Measurements from ENCODE around the gene TMEM212. TPM values are rescaled to one million over a fixed set of nuclear protein-coding genes. Genes with fewer than 3 reads are reported as not detected.
A peak's percentile ranks its signal among the peaks of the same experiment; 100 is the strongest.

The TMEM212 gene
- not detected in 2 replicates for total RNA-seq (2011; cell fraction: chromatin; rRNA removed; ENCODE audit: low replicate concordance)
- total RNA-seq (2011; cell fraction: nucleolus; rRNA removed) = not detected in 2 replicates
- total RNA-seq (2011; cell fraction: nucleoplasm; rRNA removed) = not detected in 2 replicates
- not detected in 2 replicates for total RNA-seq (2014; rRNA removed)
- not detected in 2 replicates for total RNA-seq (2014; rRNA removed; fragmentation: Illumina TruSeq; extraction: Trizol)
- not detected in 2 replicates for total RNA-seq (2015; rRNA removed; fragmentation: Illumina TruSeq; extraction: Trizol)
- total RNA-seq (2021) = not detected in 2 replicates
- polyA plus RNA-seq (2011; rRNA removed) = not detected in 2 replicates
- not detected in 2 replicates for polyA plus RNA-seq (2011; cell fraction: cytosol; rRNA removed)
- polyA plus RNA-seq (2011; cell fraction: nucleus; rRNA removed) = not detected in 2 replicates
- not detected in 2 replicates for polyA plus RNA-seq (2012)
- polyA plus RNA-seq (2014; fragmentation: Illumina TruSeq; extraction: Trizol) = not detected in 2 replicates
- not detected for polyA plus RNA-seq (2014; fragmentation: Nextera tagmentation; extraction: Ambion mirVana)
- not detected in 2 replicates for polyA plus RNA-seq (2014; rRNA removed)
- polyA minus RNA-seq (2011; rRNA and poly(A)+ RNA removed) = not detected in 2 replicates
- polyA minus RNA-seq (2011; cell fraction: cytosol; rRNA and poly(A)+ RNA removed) = not detected in 2 replicates
- not detected in 2 replicates for polyA minus RNA-seq (2011; cell fraction: nucleus; rRNA and poly(A)+ RNA removed)
- Bru-seq, nascent RNA = not detected
- BruChase-seq, experiment 1, labeled RNA remaining after a 2-hour chase = not detected
- not detected for BruChase-seq, experiment 2, labeled RNA remaining after a 6-hour chase
- long read RNA-seq, experiment 1 = 0 reads
- long read RNA-seq, experiment 2 = 0 reads
- long read RNA-seq, experiment 3 = 0 reads

DNA sequence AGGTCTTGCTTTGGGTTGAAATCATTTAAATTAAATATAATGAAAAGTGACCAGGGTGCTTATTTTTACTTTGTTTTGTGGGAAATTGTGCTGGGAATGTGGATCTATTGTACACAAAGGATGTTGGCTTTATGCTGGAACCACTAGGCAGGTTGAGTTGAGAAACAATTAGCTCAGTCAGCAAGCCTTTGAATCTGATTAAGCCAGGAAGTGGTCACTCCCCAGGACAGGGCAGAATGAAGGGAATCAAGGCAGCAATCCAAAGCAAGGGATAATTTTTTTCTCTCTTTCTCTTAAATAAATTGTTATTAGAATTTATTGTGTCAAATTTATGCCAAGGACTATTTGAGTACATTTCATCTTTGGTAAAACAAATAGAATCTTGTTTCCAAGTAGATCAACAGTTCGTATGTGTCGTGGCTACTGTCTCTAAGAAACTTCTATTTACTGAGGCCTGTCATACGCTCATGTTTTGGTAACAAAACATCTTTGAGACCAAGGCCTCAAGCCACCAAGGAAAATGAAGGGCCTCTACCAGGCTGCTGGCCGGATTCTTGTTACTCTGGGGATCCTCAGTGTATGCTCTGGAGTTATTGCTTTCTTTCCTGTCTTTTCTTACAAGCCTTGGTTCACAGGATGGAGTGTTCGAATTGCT, at the start of gene TMEM212:
Gene TMEM212 (plus strand): TSS at position 486 of the 655 bp plus-strand sequence. CDS start 35 bp downstream, at position 521.
- ChIA-PET CTCF (ENCODE audit: low intra/inter-chr PET ratio) (no interaction called here), POLR2A (no interaction called here)
- no peaks in the 10 kb centered on the region for H3K27me3 ChIP-seq (ENCODE audit: control insufficient read depth in 2 of 2, insufficient read depth in 2 of 2, low read length in 2 of 2)
- H3K4me1 ChIP-seq (replicated peaks in 1 of 2; ENCODE audit: control insufficient read depth in 2 of 2, insufficient read depth in 2 of 2, low read length in 2 of 2) = peaks cover 0 to 2% of the 10 kb centered on the region in 2 experiments; a peak in 2 of 5 replicates
- no peak for DNase-seq (ENCODE audit: extremely low read depth in 1 of 4, low spot score in 3 of 4)
- no peaks in the 10 kb centered on the region for H3K9me1 ChIP-seq (ENCODE audit: control insufficient read depth, insufficient read depth, low read length)
- no peaks in the 10 kb centered on the region for H4K20me1 ChIP-seq (replicated peaks; ENCODE audit: control insufficient read depth, insufficient read depth, low read length)
- no peak within 1 kb of the TSS for H3K27ac ChIP-seq (ENCODE audit: extremely low read depth, low read depth, low read length)
- FAIRE-seq = no peak
- no peaks in the 10 kb centered on the region for H3K79me2 ChIP-seq (ENCODE audit: control insufficient read depth, insufficient read depth, low read length)
- no peaks in the 10 kb centered on the region for H3K36me3 ChIP-seq (ENCODE audit: control insufficient read depth, insufficient read depth, low read length)
- no peak within 1 kb of the TSS for H3K9ac ChIP-seq (ENCODE audit: insufficient read depth in 1 of 2, low read depth in 2 of 2, low read length in 2 of 2)
- peak; percentile 55; the same call in 2 of the 3 replicates for ATAC-seq
- intact Hi-C loops (cut with micrococcal nuclease) (no loop called here), in situ Hi-C loops (cut with MboI) (no loop called here)
- 43% methylated on average over 5 of the region's 5 CpGs for WGBS (ENCODE audit: insufficient coverage, low coverage, missing lambda C conversion rate)
- no TSS peak for BruUV-seq (replicated peaks)
- H3K4me2 ChIP-seq (ENCODE audit: insufficient read depth, low read length) = no peak within 1 kb of the TSS
- H2AFZ ChIP-seq (ENCODE audit: low read depth, low read length) = no peak within 1 kb of the TSS
- no peak within 1 kb of the TSS for H3K4me3 ChIP-seq
- no peaks in the 10 kb centered on the region for H3K9me3 ChIP-seq (replicated peaks; ENCODE audit: control insufficient read depth, insufficient read depth, low read depth, low read length)
- TF ChIP-seq ZNF512 (tag; IDR thresholded peaks at IDR 0.05) = no peak
- TF ChIP-seq ZNF655 (CRISPR knock-in tag; IDR thresholded peaks at IDR 0.05) = no peak
- TF ChIP-seq NUFIP1 (IDR thresholded peaks at IDR 0.05; ENCODE audit: partially characterized antibody) = no peak
- TF ChIP-seq TFAM (CRISPR knock-in tag; conservative IDR thresholded peaks at IDR 0.05) = no peak
- no peak for TF ChIP-seq POU5F1 (IDR thresholded peaks at IDR 0.05; ENCODE audit: borderline replicate concordance, low read depth, low read length, partially characterized antibody)
- TF ChIP-seq RBM14 (IDR thresholded peaks at IDR 0.05; ENCODE audit: borderline replicate concordance, insufficient read depth, low read depth, low read length) = no peak
- TF ChIP-seq, protein P1, sequence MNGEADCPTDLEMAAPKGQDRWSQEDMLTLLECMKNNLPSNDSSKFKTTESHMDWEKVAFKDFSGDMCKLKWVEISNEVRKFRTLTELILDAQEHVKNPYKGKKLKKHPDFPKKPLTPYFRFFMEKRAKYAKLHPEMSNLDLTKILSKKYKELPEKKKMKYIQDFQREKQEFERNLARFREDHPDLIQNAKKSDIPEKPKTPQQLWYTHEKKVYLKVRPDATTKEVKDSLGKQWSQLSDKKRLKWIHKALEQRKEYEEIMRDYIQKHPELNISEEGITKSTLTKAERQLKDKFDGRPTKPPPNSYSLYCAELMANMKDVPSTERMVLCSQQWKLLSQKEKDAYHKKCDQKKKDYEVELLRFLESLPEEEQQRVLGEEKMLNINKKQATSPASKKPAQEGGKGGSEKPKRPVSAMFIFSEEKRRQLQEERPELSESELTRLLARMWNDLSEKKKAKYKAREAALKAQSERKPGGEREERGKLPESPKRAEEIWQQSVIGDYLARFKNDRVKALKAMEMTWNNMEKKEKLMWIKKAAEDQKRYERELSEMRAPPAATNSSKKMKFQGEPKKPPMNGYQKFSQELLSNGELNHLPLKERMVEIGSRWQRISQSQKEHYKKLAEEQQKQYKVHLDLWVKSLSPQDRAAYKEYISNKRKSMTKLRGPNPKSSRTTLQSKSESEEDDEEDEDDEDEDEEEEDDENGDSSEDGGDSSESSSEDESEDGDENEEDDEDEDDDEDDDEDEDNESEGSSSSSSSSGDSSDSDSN (IDR thresholded peaks at IDR 0.05; ENCODE audit: borderline replicate concordance in 1 of 2, low read depth in 2 of 2, low read length in 2 of 2) = no peak
- no peak for TF ChIP-seq ZFP1 (CRISPR knock-in tag; IDR thresholded peaks at IDR 0.05)
- TF ChIP-seq GABPA (tag; conservative IDR thresholded peaks at IDR 0.05; ENCODE audit: low read depth) = peak; percentile 57
- TF ChIP-seq FOXA3 (CRISPR knock-in tag; conservative IDR thresholded peaks at IDR 0.05 in 1 of 2, IDR thresholded peaks at IDR 0.05 in 1 of 2) = no peak
- TF ChIP-seq MAFG (tag; conservative IDR thresholded peaks at IDR 0.05) = 0 out of 2 replicates have a peak, but pooled peaks have one; percentile 13
